AG09309 (cell line): ENCODE data around the gene BPIFA1.

ENCODE experiments used
- DNase-seq: peaks from one replicate; pipeline ENCODE4 v3.0.0-alpha.2; 2010; ENCODE audit warnings: low read depth
- H3K4me3 ChIP-seq: 2 replicates; pipeline ENCODE4 v1.5.1; 2011; ENCODE audit warnings: mild to moderate bottlenecking, low read depth, low read length, moderate library complexity; ENCODE audit not compliant: control insufficient read depth
- TF ChIP-seq, protein P1 (sequence below): IDR thresholded peaks from 2 replicates; pipeline ENCODE4 v1.5.1; 2011; ENCODE audit warnings: mild to moderate bottlenecking, low read depth, low read length, inconsistent platforms; ENCODE audit not compliant: insufficient read depth, control insufficient read depth; ENCODE audit errors: missing control alignments

The BPIFA1 gene

DNA sequence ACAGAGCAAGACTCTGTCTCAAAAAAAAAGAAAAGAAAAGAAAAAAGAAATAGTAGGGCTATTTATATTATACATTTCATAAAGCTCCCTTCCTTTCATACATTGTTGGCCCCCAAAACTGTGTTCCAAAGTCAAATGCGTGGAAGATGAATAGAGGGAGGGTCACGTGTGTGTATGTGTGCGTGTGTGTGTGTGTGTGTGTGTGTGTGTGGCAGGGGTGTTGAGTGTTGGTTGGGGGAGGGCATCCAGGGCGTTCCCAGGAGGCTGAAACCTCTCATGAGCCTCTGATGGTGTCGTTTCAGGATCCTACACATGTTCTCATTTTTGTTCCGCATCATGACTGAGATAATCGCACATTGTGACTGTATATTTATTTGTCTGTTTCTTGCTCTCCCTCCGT, 39.4 kb downstream of the BPIFA1 start:
- no peak for DNase-seq

DNA sequence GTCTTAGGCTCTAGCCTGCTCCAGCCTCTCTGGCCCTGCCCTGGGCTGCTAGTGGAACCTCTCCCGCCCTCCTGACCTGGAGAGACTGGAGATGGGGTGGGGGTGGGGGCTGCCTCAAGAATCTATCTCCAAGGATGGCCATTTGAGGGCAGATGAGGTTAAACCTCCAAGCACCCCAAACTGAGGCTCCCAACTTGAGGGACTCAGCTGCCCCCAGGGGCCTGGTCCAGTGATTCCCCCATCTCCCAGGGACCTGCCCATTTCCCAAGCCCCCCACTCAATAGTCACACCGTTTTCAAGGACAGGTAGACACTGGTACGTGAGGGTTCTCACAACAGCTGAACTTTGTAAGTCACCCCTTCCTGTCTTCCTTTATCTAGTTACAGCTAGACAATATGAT, 40.1 kb downstream of the BPIFA1 start:
- DNase-seq, result no peak
- TF ChIP-seq, protein P1, sequence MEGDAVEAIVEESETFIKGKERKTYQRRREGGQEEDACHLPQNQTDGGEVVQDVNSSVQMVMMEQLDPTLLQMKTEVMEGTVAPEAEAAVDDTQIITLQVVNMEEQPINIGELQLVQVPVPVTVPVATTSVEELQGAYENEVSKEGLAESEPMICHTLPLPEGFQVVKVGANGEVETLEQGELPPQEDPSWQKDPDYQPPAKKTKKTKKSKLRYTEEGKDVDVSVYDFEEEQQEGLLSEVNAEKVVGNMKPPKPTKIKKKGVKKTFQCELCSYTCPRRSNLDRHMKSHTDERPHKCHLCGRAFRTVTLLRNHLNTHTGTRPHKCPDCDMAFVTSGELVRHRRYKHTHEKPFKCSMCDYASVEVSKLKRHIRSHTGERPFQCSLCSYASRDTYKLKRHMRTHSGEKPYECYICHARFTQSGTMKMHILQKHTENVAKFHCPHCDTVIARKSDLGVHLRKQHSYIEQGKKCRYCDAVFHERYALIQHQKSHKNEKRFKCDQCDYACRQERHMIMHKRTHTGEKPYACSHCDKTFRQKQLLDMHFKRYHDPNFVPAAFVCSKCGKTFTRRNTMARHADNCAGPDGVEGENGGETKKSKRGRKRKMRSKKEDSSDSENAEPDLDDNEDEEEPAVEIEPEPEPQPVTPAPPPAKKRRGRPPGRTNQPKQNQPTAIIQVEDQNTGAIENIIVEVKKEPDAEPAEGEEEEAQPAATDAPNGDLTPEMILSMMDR, result no peak
- no peak overlapping the region for H3K4me3 ChIP-seq

More for the DNA sequence above, 39.4 kb downstream of the BPIFA1 start:
- no peak overlapping the region for H3K4me3 ChIP-seq
- TF ChIP-seq, protein P1, result no peak

DNA sequence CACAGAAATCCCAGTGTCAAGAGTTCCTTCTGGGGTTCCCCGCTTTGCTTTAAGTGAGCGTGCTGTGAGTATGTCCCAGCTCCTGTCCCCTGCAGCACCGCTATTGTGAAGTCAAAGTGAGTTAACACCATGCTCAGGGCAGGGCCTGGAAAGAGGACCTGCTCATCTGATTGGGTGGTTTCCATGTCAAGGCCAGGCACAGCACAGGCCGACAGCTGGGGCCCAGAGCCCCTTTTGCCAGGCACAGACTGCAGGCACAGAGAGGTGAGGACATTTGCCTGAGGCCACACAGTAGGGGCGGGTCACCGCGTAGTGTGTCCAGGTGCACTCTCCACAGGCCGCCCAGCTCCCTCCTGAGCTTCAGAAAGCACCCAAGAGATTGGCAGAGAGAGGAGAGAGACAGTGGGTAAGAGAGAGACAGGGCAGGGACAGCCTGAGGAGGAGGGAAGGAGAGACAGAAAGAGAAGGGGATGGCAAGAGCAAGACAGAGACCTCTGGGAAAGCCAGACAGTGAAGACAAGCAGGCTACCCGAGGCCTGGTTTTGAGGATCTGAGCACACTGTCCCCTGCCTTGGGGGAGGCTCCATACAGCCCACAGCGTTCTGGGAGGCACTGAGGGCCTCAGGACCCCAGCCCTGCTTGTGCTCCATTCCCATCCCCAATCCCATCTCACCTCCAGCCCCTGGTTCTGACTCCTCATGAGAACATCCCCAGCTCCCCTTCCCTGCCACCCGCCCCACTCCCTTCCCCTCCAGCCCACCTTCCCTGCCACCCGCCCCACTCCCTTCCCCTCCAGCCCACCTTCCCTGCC, 40.7 kb downstream of the BPIFA1 start:
- DNase-seq, result no peak
- no peak overlapping the region for H3K4me3 ChIP-seq
- TF ChIP-seq, protein P1, result no peak

DNA sequence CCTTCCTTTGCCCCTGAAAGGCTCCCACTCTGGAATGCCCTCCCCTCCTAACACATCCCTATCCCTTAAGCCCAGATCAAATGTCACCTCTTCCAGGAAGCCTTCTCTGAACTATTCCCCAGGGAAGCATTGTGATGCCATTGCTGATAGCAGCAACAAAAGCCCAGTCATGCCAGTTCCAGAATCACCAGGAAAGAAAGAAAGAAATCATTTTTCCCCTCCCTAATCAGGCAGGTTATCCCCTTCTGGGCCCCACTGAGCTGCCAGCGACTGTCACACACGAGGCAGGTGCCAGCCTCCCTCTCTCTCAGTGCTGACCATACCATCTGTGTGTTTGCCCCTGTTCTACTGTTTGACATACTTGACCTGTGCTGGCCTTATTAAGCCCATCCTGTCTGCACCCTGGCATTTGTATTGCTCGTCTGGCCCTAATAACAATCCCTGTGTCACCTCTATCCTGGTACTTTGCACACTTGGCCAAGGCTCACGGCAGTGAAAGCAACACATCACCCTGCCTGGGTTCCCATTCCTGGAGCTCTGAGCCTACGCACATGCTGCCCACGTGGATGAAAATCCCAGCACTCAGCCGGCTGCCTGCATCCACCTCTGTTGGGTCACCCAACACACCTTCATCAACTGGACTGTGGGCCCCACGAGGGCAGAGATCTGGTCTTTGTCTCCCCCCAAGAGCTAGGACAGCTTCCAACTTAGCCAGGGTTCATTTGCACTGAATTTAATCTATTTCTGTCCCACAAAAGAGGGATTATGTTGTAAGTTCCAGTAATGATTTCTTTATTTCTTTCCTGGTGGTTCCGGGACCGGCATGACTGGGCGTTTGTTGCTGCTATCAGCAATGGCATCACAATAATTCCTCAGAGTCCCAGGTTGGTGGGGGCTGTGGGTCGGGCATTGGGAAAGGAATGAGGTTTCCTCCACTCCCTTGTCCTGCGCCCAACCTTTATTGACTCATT, 42.0 kb downstream of the BPIFA1 start:
- no peak overlapping the region for H3K4me3 ChIP-seq
- DNase-seq, result no peak
- TF ChIP-seq, protein P1, result no peak

DNA sequence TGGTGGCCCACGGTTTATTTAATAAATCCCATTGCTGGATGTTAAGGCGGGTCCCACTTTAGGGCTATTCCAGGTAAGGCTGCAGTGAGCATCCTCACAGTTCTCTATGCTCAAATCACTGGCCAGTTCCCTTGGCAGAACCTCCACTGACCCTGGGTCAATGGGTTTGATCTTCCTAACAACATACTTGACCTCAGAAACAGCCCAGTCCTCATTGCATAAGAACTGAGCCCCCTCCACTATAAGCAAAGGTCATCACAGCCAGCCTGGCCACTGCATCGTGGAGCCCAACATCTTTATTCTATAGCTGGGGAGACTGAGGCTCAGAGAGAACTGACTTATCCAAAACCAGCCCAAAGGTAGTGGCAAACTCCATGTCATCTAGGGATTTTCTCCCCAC, 42.9 kb downstream of the BPIFA1 start:
- no peak overlapping the region for H3K4me3 ChIP-seq
- DNase-seq, result no peak
- TF ChIP-seq, protein P1, result no peak

DNA sequence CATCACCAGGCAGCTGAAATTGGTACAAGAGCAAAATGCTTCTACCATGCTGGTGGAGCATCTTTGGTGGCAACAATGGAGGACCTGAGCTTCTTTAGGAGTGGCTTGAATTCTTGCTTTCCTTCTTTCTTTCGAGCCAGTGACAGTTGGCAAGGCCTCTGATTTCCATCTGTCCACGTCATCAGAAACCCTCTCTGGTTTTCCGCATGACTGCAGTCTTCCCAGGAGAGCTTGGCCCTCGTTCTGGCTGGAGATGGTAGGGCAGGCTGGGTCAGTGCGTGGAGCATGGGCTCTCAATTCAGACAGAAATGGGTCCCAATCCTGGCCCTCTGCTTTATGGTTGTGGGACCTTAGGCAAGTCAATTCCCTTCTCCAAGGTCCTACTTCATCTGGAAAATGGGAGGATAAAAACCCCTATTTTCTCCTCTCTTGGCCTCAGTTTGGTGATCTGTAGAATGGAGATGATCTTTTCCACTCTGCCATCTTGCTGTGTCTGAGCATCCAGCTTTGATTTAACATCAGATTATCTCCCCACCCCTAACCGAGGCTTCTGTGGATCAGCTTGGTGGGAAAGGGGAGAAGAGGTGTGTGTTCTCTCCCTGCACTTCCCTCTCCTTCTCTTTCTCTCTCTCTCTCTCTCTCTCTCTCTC, 43.6 kb downstream of the BPIFA1 start:
- no peak overlapping the region for H3K4me3 ChIP-seq
- no peak for DNase-seq
- TF ChIP-seq, protein P1, result no peak
